HepG2 (cell line): ENCODE results near the gene SERPINE3. TPM values are rescaled to one million over a fixed set of nuclear protein-coding genes. Genes with fewer than 3 reads are reported as not detected.

ENCODE experiments used
- ATF7 ChIP-seq, 2 experiments: fragments of 450-650 bp in 1 of 2; sonication (generic) in 1 of 2; formaldehyde crosslinking in 1 of 2; IDR thresholded peaks; 2 replicates each; pipeline versions ENCODE4 v1.4.0 to v1.6.1; 2016 to 2020; ENCODE audit warnings: antibody characterized with exemption in 1 of 2, mild to moderate bottlenecking in 1 of 2, missing genetic modification reagents in 1 of 2
- CREB1 ChIP-seq, 2 experiments: fragments of 450-650 bp in 1 of 2; IDR thresholded peaks; 2 replicates each; pipeline ENCODE4 v1.6.1; 2016 to 2017; ENCODE audit warnings: control low read depth in 1 of 2, mild to moderate bottlenecking in 1 of 2, missing compliant biosample characterization in 1 of 2, missing genetic modification characterization in 1 of 2
- FOSL2 ChIP-seq: sonication (generic); formaldehyde crosslinking; IDR thresholded peaks from 2 replicates; pipeline ENCODE4 v1.4.0; 2020; ENCODE audit warnings: missing genetic modification reagents
- HOMEZ ChIP-seq: IDR thresholded peaks from 2 replicates; pipeline ENCODE4 v1.6.1; 2016; ENCODE audit warnings: low read depth
- KLF16 ChIP-seq, 2 experiments: sonication (generic) in 1 of 2; formaldehyde crosslinking in 1 of 2; IDR thresholded peaks; 2 replicates each; pipeline versions ENCODE4 v1.6.1 to v1.8.0; 2016 to 2023; ENCODE audit warnings: missing genetic modification reagents in 2 of 2, missing compliant biosample characterization in 1 of 2
- POGZ ChIP-seq: sonication (generic); formaldehyde crosslinking; IDR thresholded peaks from 2 replicates; pipeline ENCODE4 v1.4.0; 2020; ENCODE audit warnings: mild to moderate bottlenecking, missing genetic modification reagents
- SALL1 ChIP-seq: sonication (generic); formaldehyde crosslinking; IDR thresholded peaks from 2 replicates; pipeline ENCODE4 v1.8.0; 2022; ENCODE audit warnings: mild to moderate bottlenecking, missing genetic modification reagents
- WIZ ChIP-seq: sonication (generic); formaldehyde crosslinking; IDR thresholded peaks from 2 replicates; pipeline ENCODE4 v1.5.1; 2020; ENCODE audit warnings: mild to moderate bottlenecking, missing genetic modification reagents
- ZBTB34 ChIP-seq: sonication (generic); formaldehyde crosslinking; IDR thresholded peaks from 2 replicates; pipeline ENCODE4 v1.8.0; 2022; ENCODE audit warnings: mild to moderate bottlenecking, missing genetic modification reagents
- ZBTB43 ChIP-seq: sonication (generic); formaldehyde crosslinking; conservative IDR thresholded peaks from 2 replicates; pipeline ENCODE4 v1.4.0; 2020; ENCODE audit warnings: missing genetic modification reagents
- polyA plus RNA-seq, 8 experiments: library from polyadenylated mRNA; depleted of rRNA in 3 of 8; stranded (reverse) in 7 of 8; unstranded in 1 of 8; fragments of >200 nt; fragmentation: Illumina TruSeq in 4 of 8; extraction: Trizol in 4 of 8; gene quantifications; 2 replicates each; pipeline versions ENCODE4 v1.2.1 to v1.2.3, GENCODE V29; 2011 to 2016; ENCODE audit warnings: low read depth in 4 of 8, missing spikeins in 1 of 8, mixed read lengths in 1 of 8; ENCODE audit not compliant: insufficient read depth in 1 of 8
- total RNA-seq, 5 experiments: library from RNA; depleted of rRNA; stranded (reverse); fragments of >200 nt; fragmentation: Illumina TruSeq; extraction: Trizol; gene quantifications; 2 replicates each; pipeline ENCODE4 v1.2.3, GENCODE V29; 2016; ENCODE audit warnings: low read depth in 1 of 5
- TF ChIP-seq, protein P1 (sequence below): sonication (generic); formaldehyde crosslinking; IDR thresholded peaks from 2 replicates; pipeline ENCODE4 v1.5.1; 2020; ENCODE audit warnings: mild to moderate bottlenecking, missing genetic modification reagents, borderline replicate concordance

Gene SERPINE3
- total and polyA plus RNA-seq, 2 of the 13 experiments (the other 11 are each of a cell fraction or from before 2014, with no cell fraction given) = not detected

DNA sequence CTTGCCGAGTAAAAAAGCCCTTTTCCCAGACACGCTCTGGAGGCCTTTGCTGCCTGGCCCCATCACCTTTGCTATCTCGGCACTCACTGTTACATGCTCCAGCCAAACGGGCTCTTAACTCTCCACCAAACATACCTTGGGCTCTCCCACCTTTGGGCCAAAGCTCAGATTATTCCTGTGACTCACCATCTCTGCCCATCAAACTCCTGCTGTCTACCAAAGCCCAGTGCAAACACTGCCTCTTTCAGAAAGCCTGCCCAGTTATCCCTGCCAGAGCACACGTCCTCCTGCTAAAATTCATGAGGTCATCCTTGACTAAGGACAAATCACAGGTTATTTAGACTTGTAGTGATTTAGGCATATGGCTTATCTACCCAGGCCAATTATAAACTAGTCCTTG lies 48.1 kb upstream of the SERPINE3 start (continued):
- TF ChIP-seq FOSL2 (CRISPR knock-in tag) = peak; percentile 75
- TF ChIP-seq, protein P1, sequence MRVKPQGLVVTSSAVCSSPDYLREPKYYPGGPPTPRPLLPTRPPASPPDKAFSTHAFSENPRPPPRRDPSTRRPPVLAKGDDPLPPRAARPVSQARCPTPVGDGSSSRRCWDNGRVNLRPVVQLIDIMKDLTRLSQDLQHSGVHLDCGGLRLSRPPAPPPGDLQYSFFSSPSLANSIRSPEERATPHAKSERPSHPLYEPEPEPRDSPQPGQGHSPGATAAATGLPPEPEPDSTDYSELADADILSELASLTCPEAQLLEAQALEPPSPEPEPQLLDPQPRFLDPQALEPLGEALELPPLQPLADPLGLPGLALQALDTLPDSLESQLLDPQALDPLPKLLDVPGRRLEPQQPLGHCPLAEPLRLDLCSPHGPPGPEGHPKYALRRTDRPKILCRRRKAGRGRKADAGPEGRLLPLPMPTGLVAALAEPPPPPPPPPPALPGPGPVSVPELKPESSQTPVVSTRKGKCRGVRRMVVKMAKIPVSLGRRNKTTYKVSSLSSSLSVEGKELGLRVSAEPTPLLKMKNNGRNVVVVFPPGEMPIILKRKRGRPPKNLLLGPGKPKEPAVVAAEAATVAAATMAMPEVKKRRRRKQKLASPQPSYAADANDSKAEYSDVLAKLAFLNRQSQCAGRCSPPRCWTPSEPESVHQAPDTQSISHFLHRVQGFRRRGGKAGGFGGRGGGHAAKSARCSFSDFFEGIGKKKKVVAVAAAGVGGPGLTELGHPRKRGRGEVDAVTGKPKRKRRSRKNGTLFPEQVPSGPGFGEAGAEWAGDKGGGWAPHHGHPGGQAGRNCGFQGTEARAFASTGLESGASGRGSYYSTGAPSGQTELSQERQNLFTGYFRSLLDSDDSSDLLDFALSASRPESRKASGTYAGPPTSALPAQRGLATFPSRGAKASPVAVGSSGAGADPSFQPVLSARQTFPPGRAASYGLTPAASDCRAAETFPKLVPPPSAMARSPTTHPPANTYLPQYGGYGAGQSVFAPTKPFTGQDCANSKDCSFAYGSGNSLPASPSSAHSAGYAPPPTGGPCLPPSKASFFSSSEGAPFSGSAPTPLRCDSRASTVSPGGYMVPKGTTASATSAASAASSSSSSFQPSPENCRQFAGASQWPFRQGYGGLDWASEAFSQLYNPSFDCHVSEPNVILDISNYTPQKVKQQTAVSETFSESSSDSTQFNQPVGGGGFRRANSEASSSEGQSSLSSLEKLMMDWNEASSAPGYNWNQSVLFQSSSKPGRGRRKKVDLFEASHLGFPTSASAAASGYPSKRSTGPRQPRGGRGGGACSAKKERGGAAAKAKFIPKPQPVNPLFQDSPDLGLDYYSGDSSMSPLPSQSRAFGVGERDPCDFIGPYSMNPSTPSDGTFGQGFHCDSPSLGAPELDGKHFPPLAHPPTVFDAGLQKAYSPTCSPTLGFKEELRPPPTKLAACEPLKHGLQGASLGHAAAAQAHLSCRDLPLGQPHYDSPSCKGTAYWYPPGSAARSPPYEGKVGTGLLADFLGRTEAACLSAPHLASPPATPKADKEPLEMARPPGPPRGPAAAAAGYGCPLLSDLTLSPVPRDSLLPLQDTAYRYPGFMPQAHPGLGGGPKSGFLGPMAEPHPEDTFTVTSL (CRISPR knock-in tag) = peak; percentile 41; the same call in 1 of the 2 replicates
- TF ChIP-seq ZBTB34 (CRISPR knock-in tag) = peak; percentile 66; the same call in 1 of the 2 replicates
- 0 out of 2 replicates have a peak, but pooled peaks have one; percentile 11 for TF ChIP-seq SALL1
- TF ChIP-seq WIZ = no peak
- no peak for TF ChIP-seq ZBTB43
- TF ChIP-seq POGZ (CRISPR knock-in tag) = no peak
- TF ChIP-seq CREB1 (IDR thresholded peaks at IDR 0.05) = 0 out of 2 replicates have a peak, but pooled peaks have one; percentile 14
- no peak for TF ChIP-seq CREB1 (CRISPR knock-in tag; IDR thresholded peaks at IDR 0.05)
- peak; percentile 20; the same call in 1 of the 2 replicates for TF ChIP-seq ATF7 (IDR thresholded peaks at IDR 0.05)
- TF ChIP-seq ATF7 (CRISPR knock-in tag; IDR thresholded peaks at IDR 0.05) = no peak
- no peak for TF ChIP-seq KLF16 (CRISPR knock-in tag; IDR thresholded peaks at IDR 0.05)
- 0 out of 2 replicates have a peak, but pooled peaks have one; percentile 41 for TF ChIP-seq HOMEZ
